HepG2 (cell line): Measurements from ENCODE around the gene GDF15. TPM values are rescaled to one million over a fixed set of nuclear protein-coding genes. Genes with fewer than 3 reads are reported as not detected.
A peak's percentile ranks its signal among the peaks of the same experiment; 100 is the strongest.

Experiments
- AFF4 ChIP-seq: sonication (generic); formaldehyde crosslinking; IDR thresholded peaks from 2 replicates; pipeline ENCODE4 v1.4.0; 2020; ENCODE audit warnings: missing genetic modification reagents
- FOSL1 ChIP-seq: sonication (generic); formaldehyde crosslinking; IDR thresholded peaks from 2 replicates; pipeline ENCODE4 v1.9.0; 2021; ENCODE audit warnings: missing genetic modification reagents, borderline replicate concordance
- FOXK1 ChIP-seq: sonication (generic); formaldehyde crosslinking; IDR thresholded peaks from 2 replicates; pipeline ENCODE4 v1.4.0; 2020; ENCODE audit warnings: low read depth, missing genetic modification reagents, borderline replicate concordance
- HNRNPLL ChIP-seq: fragments of 200-400 bp; formaldehyde crosslinking; IDR thresholded peaks from 2 replicates; pipeline ENCODE4 v1.6.1; 2017; ENCODE audit warnings: mild to moderate bottlenecking, low read depth, low read length; ENCODE audit not compliant: poor library complexity, severe bottlenecking
- MED1 ChIP-seq: sonication (generic); formaldehyde crosslinking; IDR thresholded peaks from 2 replicates; pipeline ENCODE4 v1.4.0; 2020; ENCODE audit warnings: missing genetic modification reagents
- PHF8 ChIP-seq: sonication (generic); formaldehyde crosslinking; IDR thresholded peaks from 2 replicates; pipeline ENCODE4 v1.5.0; 2020; ENCODE audit warnings: missing genetic modification reagents
- RFX5 ChIP-seq: IDR thresholded peaks from 2 replicates; pipeline ENCODE4 v1.6.1; 2011; ENCODE audit warnings: low read depth, low read length, improper control_type of control experiment
- ZBED4 ChIP-seq: sonication (generic); formaldehyde crosslinking; IDR thresholded peaks from 2 replicates; pipeline ENCODE4 v1.4.0; 2020; ENCODE audit warnings: missing genetic modification reagents, borderline replicate concordance
- ZC3H13 ChIP-seq: sonication (generic); formaldehyde crosslinking; IDR thresholded peaks from 2 replicates; pipeline ENCODE4 v1.8.1; 2023; ENCODE audit warnings: mild to moderate bottlenecking, missing genetic modification reagents, moderate library complexity
- ZNF263 ChIP-seq: sonication (generic); formaldehyde crosslinking; IDR thresholded peaks from 2 replicates; pipeline ENCODE4 v1.4.0; 2020; ENCODE audit warnings: missing genetic modification reagents
- ZNF639 ChIP-seq: conservative IDR thresholded peaks from 2 replicates; pipeline ENCODE4 v1.6.1; 2018; ENCODE audit warnings: missing genetic modification reagents
- ZNF687 ChIP-seq: sonication (generic); formaldehyde crosslinking; IDR thresholded peaks from 2 replicates; pipeline ENCODE4 v1.5.1; 2020; ENCODE audit warnings: mild to moderate bottlenecking, missing genetic modification reagents, moderate library complexity
- ZNF792 ChIP-seq: IDR thresholded peaks from 2 replicates; pipeline ENCODE4 v1.6.1; 2016
- polyA plus RNA-seq, 8 experiments: library from polyadenylated mRNA; depleted of rRNA in 3 of 8; stranded (reverse) in 7 of 8; unstranded in 1 of 8; fragments of >200 nt; fragmentation: Illumina TruSeq in 4 of 8; extraction: Trizol in 4 of 8; gene quantifications; 2 replicates each; pipeline versions ENCODE4 v1.2.1 to v1.2.3, GENCODE V29; 2011 to 2016; ENCODE audit warnings: low read depth in 4 of 8, missing spikeins in 1 of 8, mixed read lengths in 1 of 8; ENCODE audit not compliant: insufficient read depth in 1 of 8
- total RNA-seq, 5 experiments: library from RNA; depleted of rRNA; stranded (reverse); fragments of >200 nt; fragmentation: Illumina TruSeq; extraction: Trizol; gene quantifications; 2 replicates each; pipeline ENCODE4 v1.2.3, GENCODE V29; 2016; ENCODE audit warnings: low read depth in 1 of 5

Gene GDF15
- total and polyA plus RNA-seq, 2 of the 13 experiments (the other 11 are each of a cell fraction or from before 2014, with no cell fraction given), result 146 to 422 TPM

GRCh38 chr19:18364826-18365528 is 21.0 kb upstream of the GDF15 start (continued):
- TF ChIP-seq ZBED4 (CRISPR knock-in tag) (peak; percentile 44; the same call in 1 of the 2 replicates), ZNF639 (CRISPR knock-in tag) (0 out of 2 replicates have a peak, but pooled peaks have one; percentile 41), FOXK1 (CRISPR knock-in tag) (peak; percentile 85; the same call in 1 of the 2 replicates), ZC3H13 (CRISPR knock-in tag) (peak; percentile 83; the same call in 1 of the 2 replicates), FOSL1 (CRISPR knock-in tag) (no peak), RFX5 (0 out of 2 replicates have a peak, but pooled peaks have one; percentile 32), AFF4 (no peak), MED1 (CRISPR knock-in tag) (peak; percentile 99), HNRNPLL (no peak), ZNF792 (CRISPR knock-in tag) (peak; percentile 76), PHF8 (CRISPR knock-in tag) (peak; percentile 24; the same call in 1 of the 2 replicates), ZNF263 (CRISPR knock-in tag) (peak; percentile 34; the same call in 1 of the 2 replicates), ZNF687 (peak; percentile 77)
